HG03135 (cell line): ENCODE results near the gene AGAP1.

Source experiments
- ATAC-seq: cut with Tn5 transposase; IDR thresholded peaks from one replicate; pipeline ENCODE4 v1.9.1; 2021; ENCODE audit warnings: mild to moderate bottlenecking, moderate library complexity; ENCODE audit not compliant: unreplicated experiment

The AGAP1 gene

GRCh38 chr2:236092714-236093113 lies 598.9 kb downstream of the AGAP1 start:
- ATAC-seq = no peak

GRCh38 chr2:236093134-236093533 lies 599.3 kb downstream of the AGAP1 start:
- ATAC-seq = no peak

GRCh38 chr2:236095504-236095903 lies 601.7 kb downstream of the AGAP1 start:
- no peak for ATAC-seq

GRCh38 chr2:236101311-236101950 lies 607.6 kb downstream of the AGAP1 start:
- no peak for ATAC-seq

GRCh38 chr2:236102971-236103370 lies 609.1 kb downstream of the AGAP1 start:
- no peak for ATAC-seq

GRCh38 chr2:236103981-236104380 lies 610.1 kb downstream of the AGAP1 start:
- ATAC-seq = no peak

GRCh38 chr2:236105955-236106607 lies 612.2 kb downstream of the AGAP1 start:
- no peak for ATAC-seq

GRCh38 chr2:236106761-236107160 lies 612.9 kb downstream of the AGAP1 start:
- no peak for ATAC-seq

- ATAC-seq = no peak
Measured at GRCh38 chr2:236107536-236107935, 613.7 kb downstream of the AGAP1 start.

GRCh38 chr2:236107942-236108625 lies 614.2 kb downstream of the AGAP1 start:
- ATAC-seq = no peak

GRCh38 chr2:236109061-236109460 lies 615.2 kb downstream of the AGAP1 start:
- ATAC-seq = no peak

GRCh38 chr2:236109473-236109872 lies 615.6 kb downstream of the AGAP1 start:
- no peak for ATAC-seq

- no peak for ATAC-seq
Measured at GRCh38 chr2:236112466-236112865, 618.6 kb downstream of the AGAP1 start.

GRCh38 chr2:236113425-236113824 lies 619.6 kb downstream of the AGAP1 start:
- ATAC-seq = no peak

- no peak for ATAC-seq
Measured at GRCh38 chr2:236113948-236114347, 620.1 kb downstream of the AGAP1 start.

GRCh38 chr2:236114959-236115358 lies 621.1 kb downstream of the AGAP1 start:
- ATAC-seq = no peak

GRCh38 chr2:236117401-236117800 lies 623.6 kb downstream of the AGAP1 start:
- no peak for ATAC-seq

- no peak for ATAC-seq
Measured at GRCh38 chr2:236117861-236118269, 624.0 kb downstream of the AGAP1 start.

GRCh38 chr2:236119003-236119402 lies 625.2 kb downstream of the AGAP1 start:
- ATAC-seq = no peak

GRCh38 chr2:236119476-236119875 lies 625.6 kb downstream of the AGAP1 start:
- no peak for ATAC-seq

GRCh38 chr2:236120141-236120601 lies 626.3 kb downstream of the AGAP1 start:
- ATAC-seq = no peak

GRCh38 chr2:236120829-236121228 lies 627.0 kb downstream of the AGAP1 start:
- no peak for ATAC-seq
